D721Med (cell line): Measurements from ENCODE around the gene TBC1D20.

ENCODE experiments used
- DNase-seq: peaks from one replicate; pipeline ENCODE4 v3.0.0; 2011; ENCODE audit warnings: low spot score; ENCODE audit not compliant: insufficient read length
- FAIRE-seq: peaks from 2 replicates; lab custom pipeline; 2011; peaks lifted over from hg19 to GRCh38; lab: Jason Lieb, UNC
- CTCF ChIP-seq: IDR thresholded peaks from 2 replicates; pipeline ENCODE4 v1.5.1; 2012; ENCODE audit warnings: mild to moderate bottlenecking, control low read depth; ENCODE audit not compliant: insufficient read depth; ENCODE audit errors: missing control alignments

Gene TBC1D20

GRCh38 chr20:472137-472846 lies 10.0 kb upstream of the TBC1D20 start:
- no peak for DNase-seq
- no peak for TF ChIP-seq CTCF
- FAIRE-seq, result no peak

- TF ChIP-seq CTCF, result no peak
- DNase-seq (no peak), FAIRE-seq (no peak)
Measured at GRCh38 chr20:469746-470490, 7.6 kb upstream of the TBC1D20 start.

- no peak for DNase-seq
- no peak for FAIRE-seq
- no peak for TF ChIP-seq CTCF
Measured at GRCh38 chr20:467755-468154, 5.4 kb upstream of the TBC1D20 start.

- no peak for DNase-seq
- TF ChIP-seq CTCF, result no peak
- no peak for FAIRE-seq
Measured at GRCh38 chr20:461254-462198, 807 bp downstream of the TBC1D20 start.

GRCh38 chr20:460707-461106 lies 1.6 kb downstream of the TBC1D20 start:
- TF ChIP-seq CTCF, result no peak
- DNase-seq, result no peak
- no peak for FAIRE-seq

- TF ChIP-seq CTCF, result no peak
- DNase-seq (no peak), FAIRE-seq (no peak)
Measured at GRCh38 chr20:460180-460579, 2.2 kb downstream of the TBC1D20 start.
